Esophagus squamous epithelium (tissue), 4 donors: ENCODE data around the gene ARHGEF11.

Source experiments
- CTCF ChIP-seq, 6 experiments: fragments of 450-650 bp in 4 of 6; fragments of 200-600 bp in 2 of 6; sonication (generic) in 2 of 6; IDR thresholded peaks; one replicate each; pipeline ENCODE4 v1.5.1; 2016 to 2019; ENCODE audit warnings: antibody characterized with exemption in 6 of 6, mild to moderate bottlenecking in 4 of 6, moderate library complexity in 4 of 6
- POLR2A ChIP-seq, 4 donors: fragments of 450-650 bp; IDR thresholded peaks; one replicate each; pipeline ENCODE4 v1.6.1; 2017; ENCODE audit warnings: antibody characterized with exemption in 4 of 4, mild to moderate bottlenecking in 4 of 4, moderate library complexity in 3 of 4

DNA sequence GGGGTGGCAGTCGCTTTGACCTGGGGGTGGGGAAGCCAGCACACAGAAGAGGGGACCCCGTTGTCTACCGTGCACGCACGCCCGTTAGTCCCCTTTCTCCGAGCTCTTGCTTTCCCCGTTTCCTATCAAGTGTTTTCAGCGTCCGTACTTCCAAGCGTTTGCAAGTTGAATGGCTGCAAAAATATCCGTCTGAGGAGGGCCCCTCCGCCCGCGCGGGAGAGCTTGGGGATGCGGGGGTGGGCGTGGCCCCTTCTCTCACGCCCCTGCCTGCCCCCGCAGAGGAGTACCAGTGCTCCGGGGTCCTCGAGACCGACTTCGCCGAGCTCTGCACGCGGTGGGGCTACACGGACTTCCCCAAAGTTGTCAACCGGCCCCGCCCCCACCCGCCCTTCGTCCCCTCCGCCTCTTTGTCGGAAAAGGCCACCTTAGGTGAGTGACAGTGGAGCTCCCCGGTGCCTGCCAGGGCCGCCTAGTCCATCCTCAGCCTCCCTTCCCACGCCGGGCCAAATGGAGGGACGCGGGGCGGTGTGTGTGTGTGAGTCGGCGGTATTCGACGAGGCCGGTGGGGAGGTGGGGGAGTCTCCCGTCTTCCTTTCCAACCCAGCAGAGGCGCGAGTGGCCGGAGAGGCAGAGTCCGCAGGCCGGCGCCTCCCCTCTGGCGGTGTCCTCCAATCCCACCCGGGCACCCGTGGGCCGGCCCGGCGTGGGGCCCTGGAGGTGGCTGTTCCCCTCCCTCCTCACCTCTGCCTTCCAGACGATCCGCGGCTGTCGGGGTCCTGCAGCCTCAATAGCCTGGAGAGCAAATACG, 121.7 kb downstream of the ARHGEF11 start:
- TF ChIP-seq CTCF (IDR thresholded peaks at IDR 0.05) (no peak), POLR2A (IDR thresholded peaks at IDR 0.05) (no peak)
